IMR-90 (cell line): ENCODE data around the gene CLEC20A. TPM values are rescaled to one million over a fixed set of nuclear protein-coding genes. Genes with fewer than 3 reads are reported as not detected.
A peak's percentile ranks its signal among the peaks of the same experiment; 100 is the strongest.

Source experiments
- ATAC-seq: fragments of 200-7000 bp; cut with Tn5 transposase; 2 replicates; pipeline ENCODE4 v1.9.1; 2020; ENCODE audit warnings: low read depth, mild to moderate bottlenecking, moderate library complexity
- BruUV-seq: library from RNA; stranded (reverse); fragments of 400-500 nt; replicated peaks from 2 replicates; lab custom pipeline; 2021; lab: Mats Ljungman, UMichigan
- CTCF ChIA-PET: fragments of 300-600 bp; formaldehyde crosslinking; extraction: SDS; loops from one replicate; lab custom pipeline; 2021; ENCODE audit warnings: antibody characterized with exemption; lab: Yijun Ruan, JAX
- POLR2A ChIA-PET: fragments of 300-600 bp; sonication (Branson Sonifier 250); formaldehyde crosslinking; loops from one replicate; lab custom pipeline; 2022; ENCODE audit warnings: antibody characterized with exemption; ENCODE audit not compliant: unreplicated experiment; lab: Charles Lee
- DNase-seq: peaks from one replicate; pipeline ENCODE4 v3.0.0; 2013
- H2AFZ ChIP-seq: replicated peaks from 2 replicates; pipeline ENCODE3; 2013; ENCODE audit warnings: low read length, mild to moderate bottlenecking; ENCODE audit not compliant: poor library complexity
- H2AK5ac ChIP-seq: 2 replicates; pipeline ENCODE4 v1.6.1; 2013; ENCODE audit warnings: low read depth, low read length, inconsistent platforms
- H2AK9ac ChIP-seq: replicated peaks from 2 replicates; pipeline ENCODE3; 2013; ENCODE audit warnings: mild to moderate bottlenecking, low read depth, low read length, moderate library complexity; ENCODE audit not compliant: poor library complexity
- H2BK120ac ChIP-seq: 2 replicates; pipeline ENCODE4 v1.6.1; 2013; ENCODE audit warnings: low read depth, low read length, inconsistent platforms
- H2BK15ac ChIP-seq: 3 replicates; pipeline ENCODE4 v1.6.1; 2013; ENCODE audit warnings: low read depth, low read length, inconsistent platforms
- H2BK20ac ChIP-seq: 2 replicates; pipeline ENCODE4 v1.6.1; 2013; ENCODE audit warnings: low read depth, mild to moderate bottlenecking, inconsistent platforms, low read length, moderate library complexity
- H2BK5ac ChIP-seq: 2 replicates; pipeline ENCODE4 v1.6.1; 2013; ENCODE audit warnings: mild to moderate bottlenecking, low read depth, low read length, inconsistent platforms; ENCODE audit not compliant: poor library complexity, severe bottlenecking
- H3K14ac ChIP-seq: replicated peaks from 2 replicates; pipeline ENCODE4 v1.6.1; 2013; ENCODE audit warnings: low read depth, low read length, inconsistent platforms
- H3K18ac ChIP-seq: 2 replicates; pipeline ENCODE4 v1.6.1; 2013; ENCODE audit warnings: low read depth, low read length, control low read depth
- H3K23ac ChIP-seq: 2 replicates; pipeline ENCODE4 v1.6.1; 2013; ENCODE audit warnings: low read depth, low read length, inconsistent platforms
- H3K27ac ChIP-seq: 2 replicates; pipeline ENCODE4 v1.5.1; 2013; ENCODE audit warnings: mild to moderate bottlenecking, control low read depth, low read length; ENCODE audit not compliant: insufficient read depth
- H3K27me3 ChIP-seq: 2 replicates; pipeline ENCODE4 v1.6.1; 2013; ENCODE audit warnings: low read length; ENCODE audit not compliant: control insufficient read depth, insufficient read depth
- H3K36me3 ChIP-seq: 2 replicates; pipeline ENCODE4 v1.6.1; 2013; ENCODE audit warnings: low read length, mixed read lengths; ENCODE audit not compliant: control insufficient read depth, insufficient read depth
- H3K4ac ChIP-seq: 2 replicates; pipeline ENCODE4 v1.6.1; 2013; ENCODE audit warnings: low read depth, low read length, inconsistent platforms
- H3K4me1 ChIP-seq: 2 replicates; pipeline ENCODE4 v1.6.1; 2013; ENCODE audit warnings: low read length, mixed read lengths; ENCODE audit not compliant: control insufficient read depth, insufficient read depth
- H3K4me2 ChIP-seq: 2 replicates; pipeline ENCODE4 v1.6.1; 2013; ENCODE audit warnings: low read depth, mild to moderate bottlenecking, control low read depth, low read length, moderate library complexity
- H3K4me3 ChIP-seq: 2 replicates; pipeline ENCODE4 v1.5.1; 2013; ENCODE audit warnings: low read depth, mild to moderate bottlenecking, control low read depth, low read length, moderate library complexity; ENCODE audit not compliant: insufficient read depth
- H3K56ac ChIP-seq: 2 replicates; pipeline ENCODE4 v1.6.1; 2013; ENCODE audit warnings: low read length, inconsistent platforms; ENCODE audit not compliant: insufficient read depth; ENCODE audit errors: extremely low read depth
- H3K79me1 ChIP-seq, 2 experiments: 2 replicates each; pipeline ENCODE4 v1.6.1; 2013; ENCODE audit warnings: low read length in 2 of 2, inconsistent platforms in 1 of 2, low read depth in 1 of 2
- H3K9ac ChIP-seq: 2 replicates; pipeline ENCODE4 v1.6.1; 2013; ENCODE audit warnings: low read depth, low read length, control low read depth
- H3K9me1 ChIP-seq: 2 replicates; pipeline ENCODE4 v1.6.1; 2013; ENCODE audit warnings: low read length, inconsistent platforms; ENCODE audit not compliant: insufficient read depth
- H3K9me3 ChIP-seq: 2 replicates; pipeline ENCODE4 v1.6.1; 2013; ENCODE audit warnings: low read length; ENCODE audit not compliant: control insufficient read depth, insufficient read depth
- H4K20me1 ChIP-seq: 2 replicates; pipeline ENCODE4 v1.6.1; 2013; ENCODE audit warnings: low read length, inconsistent platforms; ENCODE audit not compliant: insufficient read depth
- H4K5ac ChIP-seq: 2 replicates; pipeline ENCODE4 v1.6.1; 2013; ENCODE audit warnings: mild to moderate bottlenecking, low read depth, low read length, control low read depth
- H4K8ac ChIP-seq, 2 experiments: 2 replicates each; pipeline ENCODE4 v1.6.1; 2013; ENCODE audit warnings: low read depth in 2 of 2, low read length in 2 of 2, control low read depth in 1 of 2, inconsistent platforms in 1 of 2
- H4K91ac ChIP-seq: 2 replicates; pipeline ENCODE4 v1.6.1; 2013; ENCODE audit warnings: low read depth, low read length, inconsistent platforms; ENCODE audit not compliant: insufficient read depth
- NFE2L2 ChIP-seq: fragments of 150-350 bp; IDR thresholded peaks from 2 replicates; pipeline ENCODE4 v1.6.1; 2016; ENCODE audit warnings: low read depth, mild to moderate bottlenecking, low read length
- WGBS, 2 experiments: methylation state at CpG; one replicate each; pipeline versions ENCODE4 v1.1.5 to v1.1.7; 2013; ENCODE audit warnings: missing lambda C conversion rate in 2 of 2; ENCODE audit not compliant: insufficient read length in 1 of 2; ENCODE audit errors: extremely low coverage in 2 of 2; 5-methylcytosine and 5-hydroxymethylcytosine counted together
- dilution Hi-C: fragments of 300-500 bp; cut with HindIII; formaldehyde crosslinking; loops from one replicate; pipeline ENCODE4 v1.14.3; 2018; ENCODE audit warnings: low sequenced_read_pairs; ENCODE audit not compliant: unreplicated experiment
- in situ Hi-C: fragments of 300-500 bp; cut with MboI; formaldehyde crosslinking; loops from 3 replicates; pipeline ENCODE4 v1.14.3; 2019; ENCODE audit warnings: low sequenced_read_pairs, inconsistent platforms, mixed read lengths
- intact Hi-C: fragments of 100-400 bp; cut with micrococcal nuclease; formaldehyde crosslinking; loops from 2 replicates; pipeline ENCODE4 v1.10.0; 2022
- microRNA-seq, 2 experiments: library from miRNA; stranded (forward) in 1 of 2; unstranded in 1 of 2; fragments of 10-50 nt in 1 of 2; fragments of <30 nt in 1 of 2; gene quantifications in 1 of 2; microRNA quantifications in 1 of 2; one replicate each; pipeline versions ENCODE3 to v1.1.0; 2013 to 2020; ENCODE audit not compliant: insufficient read depth in 1 of 2, insufficient read length in 1 of 2, unreplicated experiment in 1 of 2
- polyA plus RNA-seq, 3 experiments: library from polyadenylated mRNA; depleted of rRNA; stranded (reverse); fragments of >200 nt; gene quantifications; 2 replicates each; pipeline ENCODE4 v1.2.3, GENCODE V29; 2012; ENCODE audit warnings: low replicate concordance in 1 of 3
- small RNA-seq, 5 experiments: library from RNA; depleted of rRNA; stranded (forward); fragments of <200 nt; gene quantifications; one replicate each; pipeline ENCODE3, GENCODE V24; 2012
- total RNA-seq: library from RNA; depleted of rRNA; stranded (reverse); fragments of >200 nt; gene quantifications from 2 replicates; pipeline ENCODE4 v1.2.3, GENCODE V29; 2012; rRNA removed

Gene CLEC20A
- total and polyA plus RNA-seq, 2 of the 4 experiments (the other 2 are of a cell fraction), result not detected

GRCh38 chr1:178434360-178434759 is 62.4 kb downstream of the CLEC20A start:
- Histone ChIP-seq H3K18ac (no peak overlapping the region), H3K4me3 (no peak overlapping the region), H3K79me1 (peaks cover 0 to 5% of the 10 kb centered on the region in 2 experiments; a peak in 1 of 4 replicates), H3K27me3 (no peaks in the 10 kb centered on the region), H3K9me3 (no peaks in the 10 kb centered on the region), H4K5ac (no peak overlapping the region), H3K4me1 (no peaks in the 10 kb centered on the region), H3K27ac (no peak overlapping the region), H2BK120ac (no peak overlapping the region), H2BK15ac (no peak overlapping the region), H4K20me1 (no peaks in the 10 kb centered on the region), H2BK20ac (no peak overlapping the region), H3K23ac (no peak overlapping the region), H3K9ac (no peak overlapping the region), H3K14ac (no peak overlapping the region), H3K56ac (no peak overlapping the region), H4K8ac (no peak overlapping the region), H3K4ac (no peak overlapping the region), H4K91ac (no peak overlapping the region), H2AK9ac (no peak overlapping the region), H2AFZ (no peak overlapping the region), H3K36me3 (no peaks in the 10 kb centered on the region), H2AK5ac (no peak overlapping the region), H2BK5ac (no peak overlapping the region), H3K9me1 (peaks cover 2% of the 10 kb centered on the region; the same call in 1 of the 2 replicates), H3K4me2 (no peak overlapping the region)
- dilution Hi-C loops, result no loop called here
- ATAC-seq, result no peak
- ChIA-PET CTCF (interaction anchor here (0.6 to 0.8 kb wide), 3 partner anchors 46 to 88 kb away, joined by 3 to 4 read pairs (median 3); no protein-coding TSS in a partner anchor), POLR2A (no interaction called here)
- intact Hi-C loops, result no loop called here
- BruUV-seq, result no TSS peak
- no CpG with 5 or more reads among the region's 1 CpG for WGBS, 2 experiments
- peak; percentile 5 for DNase-seq
- TF ChIP-seq NFE2L2, result no peak
- in situ Hi-C loops, result no loop called here

Small RNAs within 50 kb of the gene (microRNA-seq; reads per million reads assigned to microRNA genes)
- not detected for gene RF00017 (ENCODE audit: insufficient read depth, insufficient read length)

Small RNAs within 50 kb of the gene (small RNA-seq; reads per million reads assigned to genes)
- gene RF00017, result 0 reads per million in 5 experiments

Other genes starting within 250 kb of the CLEC20A start
- not detected in 2 replicates for gene TEX35, start 16.1 kb upstream of the CLEC20A start, total RNA-seq
- gene TEX35, start 16.1 kb upstream of the CLEC20A start, polyA plus RNA-seq (2012; rRNA removed), result 0.05 TPM in 1 of 2 replicates, not detected in the other
- 97.8 and 148 TPM in 2 replicates for gene RALGPS2, start 228.3 kb upstream of the CLEC20A start, total RNA-seq
- 9.7 and 13.8 TPM in 2 replicates for gene RALGPS2, start 228.3 kb upstream of the CLEC20A start, polyA plus RNA-seq (2012; rRNA removed)